Osteocyte (in vitro differentiated cells): ENCODE measurements around the gene PDE1A. TPM values are rescaled to one million over a fixed set of nuclear protein-coding genes. Genes with fewer than 3 reads are reported as not detected.

Experiments used
- DNase-seq: peaks from one replicate; pipeline ENCODE4 v3.0.0; 2021; ENCODE audit warnings: mixed read lengths; ENCODE audit not compliant: unreplicated experiment; ENCODE audit errors: extremely low spot score
- H3K27ac Mint-ChIP-seq: one replicate; pipeline ENCODE4 v1.8.0; 2021; ENCODE audit warnings: mild to moderate bottlenecking, mixed read lengths; ENCODE audit not compliant: unreplicated experiment
- H3K27me3 Mint-ChIP-seq: one replicate; pipeline ENCODE4 v1.8.0; 2021; ENCODE audit warnings: mixed read lengths; ENCODE audit not compliant: unreplicated experiment
- H3K36me3 Mint-ChIP-seq: one replicate; pipeline ENCODE4 v1.8.0; 2021; ENCODE audit warnings: mixed read lengths; ENCODE audit not compliant: unreplicated experiment
- H3K4me1 Mint-ChIP-seq: one replicate; pipeline ENCODE4 v1.8.0; 2021; ENCODE audit warnings: mixed read lengths; ENCODE audit not compliant: unreplicated experiment
- H3K4me3 Mint-ChIP-seq: one replicate; pipeline ENCODE4 v1.8.0; 2021; ENCODE audit warnings: mild to moderate bottlenecking, moderate library complexity, mixed read lengths; ENCODE audit not compliant: unreplicated experiment
- H3K9me3 Mint-ChIP-seq: one replicate; pipeline ENCODE4 v1.8.0; 2021; ENCODE audit warnings: mixed read lengths; ENCODE audit not compliant: unreplicated experiment
- total RNA-seq: library from RNA; stranded (reverse); gene quantifications from 2 replicates; pipeline ENCODE4 v1.2.1, GENCODE V29; 2021
- TF ChIP-seq, protein P1 (sequence below): fragments of 200-600 bp; sonication (generic); IDR thresholded peaks from 2 replicates; pipeline ENCODE4 v1.5.0; 2021; ENCODE audit warnings: antibody characterized with exemption, mild to moderate bottlenecking, moderate library complexity

PDE1A gene
- total RNA-seq, 1 donor from 2014 or later = 1.8 TPM

DNA sequence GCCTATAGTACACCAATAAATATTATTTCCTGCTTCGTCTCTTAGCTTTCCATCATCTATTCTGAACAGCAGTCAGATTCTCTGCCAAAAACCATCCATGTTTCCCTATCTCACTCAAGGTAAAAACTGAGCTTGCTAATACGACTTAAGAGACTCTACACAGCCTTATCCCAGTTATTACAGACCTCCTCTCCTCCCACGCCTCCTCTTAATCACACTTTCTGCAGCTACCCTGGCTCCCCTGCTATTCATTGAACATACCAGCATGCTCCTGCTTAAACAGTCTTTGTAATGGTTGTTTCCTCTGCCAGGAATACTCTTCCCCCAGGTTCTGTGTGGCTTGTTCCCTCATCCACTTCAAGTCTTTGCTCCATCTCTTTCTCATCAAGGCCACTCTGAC lies 81.5 kb downstream of the PDE1A start:
- no peak overlapping the region for H3K4me3 Mint-ChIP-seq
- H3K36me3 Mint-ChIP-seq = no peaks in the 10 kb centered on the region
- no peak for DNase-seq
- no peak overlapping the region for H3K27ac Mint-ChIP-seq
- no peaks in the 10 kb centered on the region for H3K27me3 Mint-ChIP-seq
- peaks cover 14% of the 10 kb centered on the region for H3K4me1 Mint-ChIP-seq
- TF ChIP-seq, protein P1, sequence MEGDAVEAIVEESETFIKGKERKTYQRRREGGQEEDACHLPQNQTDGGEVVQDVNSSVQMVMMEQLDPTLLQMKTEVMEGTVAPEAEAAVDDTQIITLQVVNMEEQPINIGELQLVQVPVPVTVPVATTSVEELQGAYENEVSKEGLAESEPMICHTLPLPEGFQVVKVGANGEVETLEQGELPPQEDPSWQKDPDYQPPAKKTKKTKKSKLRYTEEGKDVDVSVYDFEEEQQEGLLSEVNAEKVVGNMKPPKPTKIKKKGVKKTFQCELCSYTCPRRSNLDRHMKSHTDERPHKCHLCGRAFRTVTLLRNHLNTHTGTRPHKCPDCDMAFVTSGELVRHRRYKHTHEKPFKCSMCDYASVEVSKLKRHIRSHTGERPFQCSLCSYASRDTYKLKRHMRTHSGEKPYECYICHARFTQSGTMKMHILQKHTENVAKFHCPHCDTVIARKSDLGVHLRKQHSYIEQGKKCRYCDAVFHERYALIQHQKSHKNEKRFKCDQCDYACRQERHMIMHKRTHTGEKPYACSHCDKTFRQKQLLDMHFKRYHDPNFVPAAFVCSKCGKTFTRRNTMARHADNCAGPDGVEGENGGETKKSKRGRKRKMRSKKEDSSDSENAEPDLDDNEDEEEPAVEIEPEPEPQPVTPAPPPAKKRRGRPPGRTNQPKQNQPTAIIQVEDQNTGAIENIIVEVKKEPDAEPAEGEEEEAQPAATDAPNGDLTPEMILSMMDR = no peak
- H3K9me3 Mint-ChIP-seq = no peaks in the 10 kb centered on the region

DNA sequence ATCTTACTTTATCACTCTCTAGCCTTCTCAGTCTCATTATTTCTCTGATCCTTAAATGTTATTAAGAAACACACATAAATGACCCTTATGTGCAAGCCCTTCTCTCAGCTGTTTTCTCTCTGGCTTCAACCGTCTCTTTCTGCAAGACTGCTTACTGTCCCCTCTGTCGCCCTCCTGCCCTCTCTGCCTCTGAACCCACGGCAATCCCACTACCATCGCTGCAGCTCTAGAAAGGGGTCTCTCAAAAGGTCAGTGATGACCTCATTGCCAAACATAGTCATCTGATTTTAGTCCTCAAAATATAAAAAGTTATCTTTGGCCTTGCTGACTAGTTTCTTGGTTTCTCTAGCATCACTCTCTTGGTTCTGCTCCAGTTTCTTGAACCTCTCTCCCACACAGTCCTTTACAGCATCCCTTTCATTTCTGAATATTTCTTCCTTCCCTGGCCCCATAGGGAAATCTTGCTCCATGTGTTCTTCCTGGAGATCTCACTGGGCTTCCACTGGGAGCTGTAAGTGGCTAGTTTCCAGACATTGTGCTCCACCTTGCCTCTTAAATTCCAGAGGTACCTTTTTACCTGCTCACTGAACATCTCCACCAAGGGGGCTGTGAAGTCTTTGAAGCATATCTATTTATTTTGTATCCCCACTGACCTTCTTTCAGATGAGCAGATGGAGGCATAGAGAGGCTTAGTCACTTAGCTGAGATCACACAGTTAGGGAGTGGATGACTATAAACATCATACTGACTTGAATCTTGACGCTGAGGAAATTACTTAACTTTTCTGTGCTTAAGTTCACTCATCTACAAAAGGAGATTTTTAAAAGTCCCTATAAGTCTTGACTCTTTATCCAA lies 96.2 kb downstream of the PDE1A start:
- Mint-ChIP-seq H3K36me3 (peaks cover 5% of the 10 kb centered on the region), H3K27me3 (no peaks in the 10 kb centered on the region), H3K4me1 (peaks cover 4% of the 10 kb centered on the region), H3K4me3 (no peak overlapping the region), H3K9me3 (peaks cover 29% of the 10 kb centered on the region), H3K27ac (no peak overlapping the region)
- no peak for DNase-seq
- TF ChIP-seq, protein P1 = no peak

DNA sequence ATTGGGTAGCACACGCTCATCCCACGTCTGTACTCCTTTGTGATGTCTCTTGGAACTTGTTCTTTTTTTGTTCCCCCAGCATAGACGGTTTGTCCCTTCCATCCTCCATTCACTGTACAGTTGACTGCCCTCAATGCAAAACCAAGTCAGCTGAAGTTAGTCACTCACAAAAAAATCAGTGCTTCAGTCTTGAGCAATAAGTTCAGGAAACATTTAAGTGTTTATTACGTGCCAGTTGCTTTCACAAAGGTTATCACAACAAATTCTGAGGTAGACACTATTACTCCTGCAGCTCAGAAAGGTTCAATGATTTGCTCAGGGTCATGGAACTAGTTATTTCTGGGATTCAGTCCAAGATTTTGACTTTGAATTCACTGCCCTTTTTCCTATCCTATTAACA lies 102.2 kb downstream of the PDE1A start:
- H3K27me3 Mint-ChIP-seq = no peaks in the 10 kb centered on the region
- no peak for DNase-seq
- TF ChIP-seq, protein P1 = no peak
- H3K36me3 Mint-ChIP-seq = peaks cover 2% of the 10 kb centered on the region
- H3K9me3 Mint-ChIP-seq = no peaks in the 10 kb centered on the region
- H3K27ac Mint-ChIP-seq = peak overlapping the region; percentile 21
- H3K4me1 Mint-ChIP-seq = peaks cover 33% of the 10 kb centered on the region
- no peak overlapping the region for H3K4me3 Mint-ChIP-seq

DNA sequence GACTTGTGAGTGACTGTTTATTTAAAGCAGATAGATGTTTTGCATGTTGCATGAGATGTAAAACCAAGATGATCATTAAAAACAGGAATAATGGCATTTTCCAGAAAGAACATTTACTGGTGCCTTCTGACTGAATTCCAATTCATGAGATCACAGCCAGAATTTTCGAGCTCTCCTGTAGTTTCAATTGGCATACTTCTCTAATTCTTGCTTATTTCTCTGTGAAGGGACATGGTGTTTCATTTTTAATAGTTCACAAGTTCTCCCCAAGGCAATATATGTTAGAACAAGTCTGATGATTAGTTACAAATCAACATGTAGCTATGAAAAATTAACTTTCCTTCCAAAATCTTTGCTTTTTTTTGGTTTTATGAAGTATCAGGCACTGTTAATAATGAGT lies 105.7 kb downstream of the PDE1A start:
- H3K9me3 Mint-ChIP-seq = no peaks in the 10 kb centered on the region
- TF ChIP-seq, protein P1 = no peak
- peaks cover 51% of the 10 kb centered on the region for H3K4me1 Mint-ChIP-seq
- H3K27me3 Mint-ChIP-seq = no peaks in the 10 kb centered on the region
- H3K4me3 Mint-ChIP-seq = no peak overlapping the region
- no peak for DNase-seq
- H3K27ac Mint-ChIP-seq = peak overlapping the region; percentile 39
- peaks cover 2% of the 10 kb centered on the region for H3K36me3 Mint-ChIP-seq
